ENCODE results near the gene ARF1. TPM values are rescaled to one million over a fixed set of nuclear protein-coding genes. Genes with fewer than 3 reads are reported as not detected.
A peak's percentile ranks its signal among the peaks of the same experiment; 100 is the strongest.

The ARF1 gene
- total RNA-seq, 6 donors from 2014 or later, result 157 to 487 (median 374) TPM

- H3K27me3 ChIP-seq, result no peaks in the 10 kb centered on the region
- no peaks in the 10 kb centered on the region for H3K9me3 ChIP-seq
- TF ChIP-seq EP300 (IDR thresholded peaks at IDR 0.05), result no peak
- TF ChIP-seq, protein P1, sequence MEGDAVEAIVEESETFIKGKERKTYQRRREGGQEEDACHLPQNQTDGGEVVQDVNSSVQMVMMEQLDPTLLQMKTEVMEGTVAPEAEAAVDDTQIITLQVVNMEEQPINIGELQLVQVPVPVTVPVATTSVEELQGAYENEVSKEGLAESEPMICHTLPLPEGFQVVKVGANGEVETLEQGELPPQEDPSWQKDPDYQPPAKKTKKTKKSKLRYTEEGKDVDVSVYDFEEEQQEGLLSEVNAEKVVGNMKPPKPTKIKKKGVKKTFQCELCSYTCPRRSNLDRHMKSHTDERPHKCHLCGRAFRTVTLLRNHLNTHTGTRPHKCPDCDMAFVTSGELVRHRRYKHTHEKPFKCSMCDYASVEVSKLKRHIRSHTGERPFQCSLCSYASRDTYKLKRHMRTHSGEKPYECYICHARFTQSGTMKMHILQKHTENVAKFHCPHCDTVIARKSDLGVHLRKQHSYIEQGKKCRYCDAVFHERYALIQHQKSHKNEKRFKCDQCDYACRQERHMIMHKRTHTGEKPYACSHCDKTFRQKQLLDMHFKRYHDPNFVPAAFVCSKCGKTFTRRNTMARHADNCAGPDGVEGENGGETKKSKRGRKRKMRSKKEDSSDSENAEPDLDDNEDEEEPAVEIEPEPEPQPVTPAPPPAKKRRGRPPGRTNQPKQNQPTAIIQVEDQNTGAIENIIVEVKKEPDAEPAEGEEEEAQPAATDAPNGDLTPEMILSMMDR (IDR thresholded peaks at IDR 0.05), result no peak
- TF ChIP-seq POLR2A (IDR thresholded peaks at IDR 0.05), result no peak
- no peak for TF ChIP-seq POLR2AphosphoS5 (IDR thresholded peaks at IDR 0.05)
- ATAC-seq (ENCODE audit: low FRiP score in 2 of 2), result no peak
- peak overlapping the region; percentile 27 to 97 (median 89) for H3K4me3 ChIP-seq
- H3K36me3 ChIP-seq, result peaks cover 0 to 20% (median 6%) of the 10 kb centered on the region in 4 donors
- WGBS, 2 donors, result 27 to 29% methylated on average over 21 to 24 of the region's 30 CpGs
- peak in 1 of 2 donors; percentile 68 for DNase-seq
- peak overlapping the region; percentile 97 to 98 (median 98) for H3K27ac ChIP-seq
- H3K4me1 ChIP-seq, result peaks cover 35 to 45% (median 37%) of the 10 kb centered on the region in 4 donors
Measured at GRCh38 chr1:228139406-228139930, 57.0 kb downstream of the ARF1 start.

DNA sequence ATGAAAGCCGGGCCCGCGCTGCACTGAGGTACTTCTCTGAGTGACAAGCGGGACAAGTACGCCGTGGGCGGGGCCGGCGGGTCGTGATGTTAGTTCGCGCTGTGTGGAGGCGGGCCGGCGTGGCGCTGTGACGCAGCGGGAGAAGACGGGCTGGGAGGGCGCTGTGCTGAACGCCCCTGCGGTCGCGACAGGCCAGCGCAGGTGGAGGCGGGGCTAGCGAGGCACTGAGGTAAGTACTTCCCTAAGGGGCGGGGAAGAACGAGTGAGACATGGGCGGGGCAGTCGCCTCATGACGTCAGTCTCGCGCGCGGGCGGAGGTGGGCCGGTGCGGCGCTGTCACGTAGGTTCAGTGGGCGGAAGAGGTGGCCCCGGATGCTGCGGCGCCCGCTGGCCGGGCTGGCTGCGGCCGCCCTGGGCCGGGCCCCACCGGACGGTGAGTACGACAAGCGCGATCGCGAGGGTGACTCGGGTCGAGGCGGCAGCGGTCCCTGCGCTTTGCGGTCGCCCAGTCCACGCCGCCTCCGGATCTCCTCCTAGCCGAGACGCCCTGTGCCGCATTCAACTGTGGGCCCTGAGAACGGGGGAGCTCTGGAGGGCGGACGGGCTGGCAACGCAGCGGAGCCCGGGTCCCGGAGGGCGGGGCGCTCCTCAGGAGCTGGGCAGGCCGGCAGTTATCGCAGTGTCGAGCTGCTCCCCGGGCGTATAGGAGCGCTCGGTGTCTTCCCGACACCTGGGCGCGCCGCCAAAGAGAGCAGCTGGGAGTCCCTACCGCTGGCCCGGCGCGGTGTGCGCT, 57.6 kb downstream of the ARF1 start, which contains the start of gene GUK1:
GUK1 (plus strand) TSS at position 349 of the 793 bp plus-strand sequence; CDS start at position 373, 24 bp downstream.
- Histone ChIP-seq H3K27me3 (no peaks in the 10 kb centered on the region), H3K9me3 (no peaks in the 10 kb centered on the region), H3K36me3 (peaks cover 0 to 26% (median 7%) of the 10 kb centered on the region in 4 donors), H3K27ac (peak within 1 kb of the TSS; percentile 97 to 98 (median 98)), H3K4me1 (peaks cover 42 to 52% (median 42%) of the 10 kb centered on the region in 4 donors), H3K4me3 (peak within 1 kb of the TSS; percentile 84 to 97 (median 90))
- 1 to 3% methylated on average over 8 to 55 of the region's 95 CpGs for WGBS, 2 donors
- DNase-seq, result peak; percentile 100
- ATAC-seq (ENCODE audit: low FRiP score in 2 of 2), result peak; percentile 96 to 99
- TF ChIP-seq POLR2A (IDR thresholded peaks at IDR 0.05) (peak; percentile 52 to 99 (median 98)), POLR2AphosphoS5 (IDR thresholded peaks at IDR 0.05) (peak; percentile 91 to 96), EP300 (IDR thresholded peaks at IDR 0.05) (peak in 1 of 4 donors; percentile 84)
- TF ChIP-seq, protein P1 (IDR thresholded peaks at IDR 0.05), result peak in 4 of 6 experiments; percentile 66 to 84 (median 74)

DNA sequence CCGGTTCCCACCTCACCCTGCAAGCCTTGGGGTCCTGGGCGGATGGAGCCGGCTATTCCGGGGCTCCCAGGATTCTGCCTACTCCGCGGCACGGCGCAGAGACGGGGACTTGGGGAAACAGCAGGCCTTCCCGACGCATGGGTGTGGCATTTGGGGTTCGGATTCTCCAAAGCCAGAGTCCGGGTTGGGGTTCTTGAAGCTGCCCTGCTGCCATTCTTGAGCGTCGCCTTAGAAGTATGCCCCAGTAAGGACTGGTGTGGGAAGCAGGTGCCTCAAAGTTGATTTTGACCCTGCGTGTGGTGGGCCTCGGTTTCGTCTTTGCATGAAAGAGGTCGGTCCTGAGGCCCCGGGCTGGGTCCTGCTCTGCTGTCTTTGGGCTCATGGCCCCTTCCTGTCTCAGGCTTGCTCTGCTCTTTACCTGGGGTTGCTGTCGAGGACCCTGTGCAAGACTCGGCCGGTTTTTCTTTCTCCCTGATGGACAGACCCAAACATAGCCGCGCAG, 58.3 kb downstream of the ARF1 start:
- no peaks in the 10 kb centered on the region for H3K9me3 ChIP-seq
- WGBS, 2 donors, result 8 to 13% methylated on average over 12 to 14 of the region's 25 CpGs
- TF ChIP-seq EP300 (IDR thresholded peaks at IDR 0.05) (no peak), POLR2A (IDR thresholded peaks at IDR 0.05) (no peak), POLR2AphosphoS5 (IDR thresholded peaks at IDR 0.05) (no peak)
- TF ChIP-seq, protein P1 (IDR thresholded peaks at IDR 0.05), result no peak
- H3K27me3 ChIP-seq, result no peaks in the 10 kb centered on the region
- DNase-seq, result no peak
- H3K27ac ChIP-seq, result peak overlapping the region; percentile 97 to 98 (median 98)
- peak overlapping the region; percentile 84 to 97 (median 90) for H3K4me3 ChIP-seq
- H3K4me1 ChIP-seq, result peaks cover 42 to 58% (median 46%) of the 10 kb centered on the region in 4 donors
- peaks cover 0 to 32% (median 13%) of the 10 kb centered on the region in 4 donors for H3K36me3 ChIP-seq
- ATAC-seq (ENCODE audit: low FRiP score in 2 of 2), result no peak

DNA sequence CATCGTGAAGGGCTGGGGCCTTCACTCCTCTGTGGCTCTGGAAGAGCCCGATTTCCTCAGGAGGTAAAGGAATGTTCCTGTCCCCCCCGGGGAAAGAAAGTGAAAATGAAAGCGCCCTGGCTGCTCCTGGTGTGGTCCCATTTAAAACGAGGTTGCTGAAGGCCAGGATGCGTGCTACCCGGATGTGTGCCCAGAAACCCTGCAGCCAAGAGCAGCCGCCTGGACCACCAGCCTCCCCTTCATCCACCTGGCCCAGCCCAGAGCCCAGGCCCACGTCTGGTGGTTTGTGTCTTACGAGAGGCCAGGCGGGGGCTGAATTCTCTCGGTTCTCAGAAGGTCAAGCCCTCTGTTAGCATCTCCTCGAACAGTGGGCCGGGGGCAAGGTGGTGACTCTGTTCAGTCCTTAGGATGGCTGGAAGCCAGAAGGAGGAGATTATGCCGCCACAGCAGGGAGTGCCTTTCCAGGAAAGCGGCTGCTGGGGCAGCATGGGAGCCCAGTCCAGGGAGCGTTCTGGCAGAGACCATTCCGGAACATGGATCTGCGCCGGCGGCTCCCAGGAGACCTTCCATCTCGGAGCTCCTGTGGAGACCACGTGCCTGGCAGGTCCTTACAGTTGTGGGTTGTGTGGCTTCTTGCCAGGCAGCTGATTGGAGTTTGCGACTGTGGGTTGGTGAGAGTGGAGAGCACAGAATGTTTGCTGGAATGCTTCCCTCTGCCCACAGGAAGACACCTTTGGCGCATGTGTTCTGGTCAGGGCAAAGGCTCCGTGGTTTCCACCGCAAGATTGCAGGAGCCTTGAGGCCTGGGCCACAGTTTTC, 58.9 kb downstream of the ARF1 start:
- WGBS, 2 donors, result 23 to 40% methylated on average over 13 to 26 of the region's 27 CpGs
- DNase-seq, result peak in 1 of 2 donors; percentile 39
- H3K4me1 ChIP-seq, result peaks cover 42 to 61% (median 48%) of the 10 kb centered on the region in 4 donors

More for the DNA sequence above, 58.9 kb downstream of the ARF1 start:
- Histone ChIP-seq H3K9me3 (no peaks in the 10 kb centered on the region), H3K4me3 (peak overlapping the region; percentile 84 to 97 (median 90)), H3K27me3 (no peaks in the 10 kb centered on the region), H3K27ac (peak overlapping the region; percentile 97 to 98 (median 98)), H3K36me3 (peaks cover 0 to 39% (median 19%) of the 10 kb centered on the region in 4 donors)
- TF ChIP-seq, protein P1 (IDR thresholded peaks at IDR 0.05), result no peak
- no peak for TF ChIP-seq POLR2A (IDR thresholded peaks at IDR 0.05)
- TF ChIP-seq EP300 (IDR thresholded peaks at IDR 0.05), result no peak
- no peak for TF ChIP-seq POLR2AphosphoS5 (IDR thresholded peaks at IDR 0.05)
- no peak for ATAC-seq (ENCODE audit: low FRiP score in 2 of 2)
